HG03442 (cell line): ENCODE measurements around the gene DCC.
"Not testable (repeated sequence)": the region's sequence is repeated elsewhere in the genome, so short reads cannot be mapped to it uniquely, and the experiment has no call there.

Experiments used
- ATAC-seq: cut with Tn5 transposase; IDR thresholded peaks from one replicate; pipeline ENCODE4 v1.9.1; 2021; ENCODE audit warnings: mild to moderate bottlenecking, moderate library complexity; ENCODE audit not compliant: unreplicated experiment

DCC gene

DNA sequence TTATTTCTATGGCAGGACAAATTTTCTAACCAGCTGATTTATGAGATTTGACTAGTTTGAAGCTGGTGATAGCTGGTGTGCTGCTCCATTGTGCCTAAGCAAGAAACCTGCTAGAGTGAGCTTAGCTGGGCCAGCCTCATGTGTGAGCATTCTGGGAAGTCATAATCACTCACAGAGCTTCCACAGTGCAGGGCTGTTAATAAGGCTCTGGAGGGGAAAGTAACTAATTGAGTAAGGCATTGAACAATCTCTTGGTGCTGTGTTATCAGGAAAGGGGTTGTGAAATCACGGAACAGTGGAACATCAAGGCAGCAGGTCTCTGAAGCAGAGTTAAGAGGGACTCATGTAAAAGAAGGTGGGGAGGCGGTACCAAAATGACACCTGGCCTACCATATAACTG is 1111.9 kb downstream of the DCC start:
- no peak for ATAC-seq

DNA sequence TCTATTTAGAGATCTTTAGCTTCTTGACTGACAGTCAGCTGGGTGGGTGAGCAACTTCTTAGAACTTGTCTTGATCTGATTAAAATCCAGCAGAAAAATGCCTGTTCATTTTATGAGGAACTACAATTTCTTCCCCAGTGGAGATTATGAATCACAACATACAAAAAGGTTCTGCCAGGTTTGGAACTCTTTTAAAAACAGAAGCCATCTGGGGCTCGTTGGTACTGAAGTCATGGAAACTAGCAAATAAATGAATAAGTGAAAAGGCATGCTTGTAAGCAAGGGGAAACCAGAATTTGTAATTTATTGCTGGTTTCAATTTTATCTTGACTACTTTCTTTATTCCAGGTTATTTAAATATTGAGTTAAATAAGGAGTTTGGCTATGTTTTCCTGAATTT is 1117.1 kb downstream of the DCC start:
- no peak for ATAC-seq

DNA sequence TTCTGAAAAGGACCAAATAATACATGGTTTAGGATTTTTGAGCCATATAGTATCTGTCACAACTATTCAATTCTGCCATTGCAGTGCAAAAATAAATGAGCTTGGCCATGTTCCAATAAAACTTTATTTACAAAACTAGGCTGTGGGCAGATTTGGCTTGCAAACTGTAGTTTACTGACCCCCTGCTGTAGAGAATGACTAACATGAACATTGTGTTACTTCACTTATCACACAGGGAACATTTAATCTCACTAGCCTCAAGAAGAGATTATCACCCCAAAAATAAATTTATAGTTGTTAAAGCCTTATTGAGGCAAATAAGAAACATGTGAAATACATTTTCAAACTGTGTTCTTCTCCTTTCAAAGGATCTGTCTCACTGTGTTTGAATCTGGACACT is 1118.3 kb downstream of the DCC start:
- ATAC-seq, result no peak

DNA sequence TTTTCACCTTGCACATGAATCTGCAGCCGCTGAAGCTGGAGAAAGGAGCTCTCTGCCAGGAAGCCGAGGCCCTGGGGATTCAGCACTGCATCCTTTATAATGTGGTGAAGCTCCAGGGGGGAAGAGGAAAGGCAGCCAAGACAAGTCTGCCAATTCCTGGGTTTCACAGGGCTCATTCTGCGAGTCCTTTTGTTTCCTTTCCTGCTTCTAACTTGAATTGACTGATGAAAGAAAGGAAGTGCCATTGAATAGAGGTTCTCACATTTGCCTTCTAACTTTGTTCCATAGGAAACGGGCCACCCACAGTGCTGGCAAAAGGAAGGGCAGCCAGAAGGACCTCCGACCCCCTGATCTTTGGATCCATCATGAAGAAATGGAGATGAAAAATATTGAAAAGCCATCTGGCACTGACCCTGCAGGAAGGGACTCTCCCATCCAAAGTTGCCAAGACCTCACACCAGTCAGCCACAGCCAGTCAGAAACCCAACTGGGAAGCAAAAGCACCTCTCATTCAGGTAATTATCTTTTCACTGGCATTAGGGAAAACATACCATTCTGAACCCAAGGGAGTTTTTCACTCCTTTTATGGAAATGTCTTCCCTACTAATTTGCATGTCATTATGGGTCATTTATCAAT is 1119.1 kb downstream of the DCC start:
- ATAC-seq, result no peak

DNA sequence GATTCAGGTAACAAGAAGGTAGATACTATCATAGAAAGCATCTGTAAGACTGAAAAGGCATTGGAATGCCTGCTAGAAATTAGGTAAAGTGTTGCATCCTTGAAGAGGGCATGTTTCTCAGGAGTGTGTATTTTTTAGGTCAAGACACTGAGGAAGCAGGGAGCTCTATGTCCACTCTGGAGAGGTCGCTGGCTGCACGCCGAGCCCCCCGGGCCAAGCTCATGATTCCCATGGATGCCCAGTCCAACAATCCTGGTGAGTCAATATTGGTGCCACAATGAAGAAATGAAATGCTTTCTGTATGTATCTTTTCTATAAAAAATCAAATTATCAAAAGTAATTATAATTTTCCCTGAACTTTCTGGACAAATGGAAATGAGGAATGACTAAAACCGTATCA is 1127.8 kb downstream of the DCC start:
- ATAC-seq, result no peak

DNA sequence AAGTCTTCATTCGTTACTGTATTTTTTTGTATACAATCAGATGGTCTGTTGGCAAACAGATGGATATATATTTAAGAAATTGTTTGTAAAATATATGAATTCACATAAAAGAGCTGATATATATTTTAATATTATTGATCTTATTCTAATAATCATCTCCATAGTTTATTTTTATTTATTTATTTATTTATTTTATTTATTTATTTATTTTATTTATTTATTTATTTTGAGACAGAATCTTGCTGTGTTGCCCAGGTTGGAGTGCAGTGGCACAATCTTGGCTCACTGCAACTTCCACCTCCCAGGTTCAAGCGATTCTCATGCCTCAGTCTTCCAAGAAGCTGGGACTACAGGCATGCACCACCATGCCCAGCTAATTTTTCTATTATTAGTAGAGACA is 1128.2 kb downstream of the DCC start:
- not testable (repeated sequence) for ATAC-seq

DNA sequence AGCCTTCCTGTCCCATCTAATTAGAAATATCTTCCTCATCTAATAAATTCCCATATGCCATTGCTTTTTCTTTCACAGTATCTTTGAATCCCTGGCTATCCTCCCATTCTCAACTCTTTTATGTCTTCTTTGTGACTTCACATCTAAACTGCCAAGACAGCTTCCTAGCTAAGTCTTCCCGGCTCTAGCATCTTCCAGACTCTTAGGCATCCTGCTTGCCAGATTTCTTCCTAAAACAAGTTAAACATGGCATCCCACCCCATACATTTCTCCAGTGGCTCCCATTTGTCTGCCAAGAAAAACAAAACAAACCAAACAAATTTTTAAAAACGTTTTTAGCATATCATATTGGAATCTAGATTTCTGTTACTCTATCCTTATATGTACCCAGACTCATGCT is 1132.5 kb downstream of the DCC start:
- ATAC-seq, result no peak

DNA sequence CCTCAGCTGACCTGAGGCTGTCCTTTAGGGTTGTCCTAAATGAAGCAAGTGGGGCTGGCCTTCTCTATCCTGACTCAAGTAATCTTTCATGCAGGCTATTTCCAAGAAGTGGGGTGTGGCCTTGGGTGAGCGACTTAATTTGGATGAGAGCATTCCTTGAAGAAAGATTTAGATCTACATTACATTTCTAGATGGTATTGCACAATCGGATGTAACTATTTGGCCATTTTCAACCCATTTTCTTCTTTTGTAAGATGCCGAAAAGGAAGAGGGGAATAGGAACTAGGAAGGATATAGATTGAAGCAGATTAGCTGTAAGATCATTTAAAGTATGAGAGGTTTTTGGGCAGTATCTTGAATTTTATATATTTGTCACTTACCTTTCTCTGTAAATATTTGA is 1138.2 kb downstream of the DCC start:
- no peak for ATAC-seq

DNA sequence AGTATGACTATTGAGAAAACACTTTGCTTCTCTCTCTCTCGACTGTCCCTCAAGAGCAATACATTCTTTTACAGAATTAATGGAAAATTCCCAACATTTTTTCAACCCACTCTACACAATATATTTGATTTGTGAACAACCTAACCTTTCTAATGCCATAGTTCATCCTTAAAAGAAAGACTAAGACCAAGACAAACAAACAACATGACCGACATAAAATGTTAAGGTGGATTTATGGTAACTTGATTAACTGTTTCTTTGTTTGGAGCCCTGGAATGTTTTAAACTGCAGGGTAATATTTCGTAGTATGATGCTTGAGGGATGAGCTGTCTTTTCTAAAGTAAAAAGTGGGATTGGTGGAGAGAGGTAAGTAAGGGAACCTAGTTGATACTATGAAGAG is 1146.3 kb downstream of the DCC start:
- ATAC-seq, result no peak

DNA sequence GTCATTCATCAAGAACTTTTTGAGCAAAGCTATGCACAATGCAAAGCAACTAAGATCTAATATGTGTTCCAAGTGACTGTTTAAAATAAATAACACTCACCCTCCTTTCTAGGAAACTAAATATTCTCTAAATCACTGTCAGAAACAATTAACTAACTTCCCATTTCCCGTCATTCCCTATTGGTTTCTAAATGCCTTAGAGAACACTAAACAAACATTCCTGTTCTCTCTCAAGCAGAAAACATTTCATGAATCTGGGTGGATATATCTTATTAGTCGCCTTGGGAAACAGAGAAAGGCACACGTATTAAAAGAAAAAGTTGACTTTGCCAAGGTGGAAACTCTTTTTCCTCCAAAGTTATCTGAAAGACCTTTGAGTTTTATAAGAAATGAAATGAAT is 1149.3 kb downstream of the DCC start:
- no peak for ATAC-seq

DNA sequence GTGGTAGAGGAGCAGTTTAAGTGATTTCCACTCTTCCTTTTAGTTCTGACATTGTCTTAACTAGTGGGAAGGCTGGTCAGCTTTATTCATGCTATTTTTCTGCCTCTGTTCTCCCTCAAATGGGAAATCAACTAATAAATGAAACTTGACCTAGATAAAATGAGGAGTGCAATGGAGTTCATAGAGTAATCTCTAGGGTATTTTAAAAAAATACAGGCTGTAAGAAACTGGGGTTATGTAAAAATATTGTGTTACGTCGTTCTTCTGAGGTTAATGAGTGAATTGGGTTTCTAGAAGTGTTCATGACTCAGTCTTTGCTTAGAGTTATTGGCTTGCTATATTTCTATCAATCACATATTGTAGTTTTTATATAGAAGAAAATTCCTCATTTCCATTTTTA is 1150.0 kb downstream of the DCC start:
- ATAC-seq, result no peak

DNA sequence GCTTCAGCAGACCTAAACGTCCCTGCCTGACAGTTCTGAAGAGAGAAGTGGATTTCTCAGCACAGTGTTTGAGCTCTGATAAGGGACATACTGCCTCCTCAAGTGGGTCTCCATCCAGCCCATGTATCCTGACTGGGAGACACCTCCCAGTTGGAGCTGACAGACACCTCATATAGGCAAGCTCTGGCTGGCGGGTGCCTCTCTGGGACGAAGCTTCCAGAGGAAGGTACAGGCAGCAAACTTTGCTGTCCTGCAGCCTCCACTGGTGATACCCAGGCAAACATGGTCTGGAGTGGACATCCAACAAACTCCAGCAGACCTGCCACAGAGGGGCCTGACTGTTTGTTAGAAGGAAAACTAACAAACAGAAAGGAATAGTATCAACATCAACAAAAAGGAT is 1156.0 kb downstream of the DCC start:
- ATAC-seq, result no peak

DNA sequence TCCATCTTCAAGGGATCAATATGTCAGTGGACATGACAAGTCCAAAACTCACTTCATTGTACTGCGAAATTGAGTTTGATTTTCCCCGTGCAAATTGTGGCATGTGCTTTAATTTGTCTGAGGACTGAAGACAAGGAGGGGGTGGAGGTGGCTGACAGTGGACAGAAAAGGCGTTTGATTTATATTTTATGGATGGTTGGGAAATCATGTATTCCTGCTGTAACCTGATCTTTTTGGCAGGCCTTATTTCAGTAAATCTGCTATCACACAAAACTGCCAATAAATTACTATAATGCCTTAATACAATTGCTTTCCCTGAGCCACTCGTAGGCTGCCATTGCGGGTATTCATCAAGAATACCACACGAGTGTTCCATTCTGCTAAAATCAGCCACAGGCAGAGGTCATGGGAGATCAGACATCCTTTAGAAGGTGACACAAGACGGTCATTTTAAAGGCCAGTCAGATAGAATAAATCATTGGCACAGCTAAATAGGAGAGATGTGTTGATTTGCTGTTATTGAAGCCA is 1164.0 kb downstream of the DCC start:
- ATAC-seq, result no peak

DNA sequence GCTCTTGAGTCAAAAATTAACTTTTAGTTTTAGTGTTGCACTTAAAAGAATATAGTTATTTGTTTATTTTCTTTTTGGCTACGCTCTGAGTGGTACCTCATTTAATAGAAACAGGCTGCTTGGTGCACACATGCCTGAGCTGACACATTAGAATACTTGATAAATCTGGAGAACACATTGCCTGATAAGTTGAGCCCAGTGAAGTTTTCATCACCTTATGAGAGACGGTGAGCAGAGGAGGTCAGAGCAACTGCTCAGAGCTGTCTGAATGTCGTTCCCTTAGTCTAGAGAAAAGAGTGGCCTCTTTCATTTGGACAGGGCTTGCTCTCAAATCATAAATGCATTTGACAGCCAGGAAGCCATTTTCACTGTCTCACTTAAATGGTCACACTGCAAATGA is 1168.5 kb downstream of the DCC start:
- ATAC-seq, result no peak

DNA sequence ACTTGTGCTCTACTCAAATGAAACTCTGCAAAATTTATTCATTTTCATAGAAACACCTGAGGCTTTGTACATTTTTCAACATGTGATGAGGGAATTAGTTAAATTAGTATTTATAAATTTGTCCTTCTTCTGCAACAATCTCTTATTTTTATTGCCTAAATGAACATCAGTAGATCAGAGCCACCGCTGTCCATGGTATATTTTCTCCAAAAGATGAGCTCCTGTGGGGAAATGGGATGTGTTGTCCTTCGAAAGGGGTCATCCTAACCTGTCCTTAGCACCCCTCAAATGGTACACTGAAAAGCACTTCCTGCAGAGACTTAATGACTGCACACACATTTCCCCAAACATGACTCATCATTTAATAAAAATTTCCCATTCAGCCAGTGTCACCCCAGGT is 1169.9 kb downstream of the DCC start:
- ATAC-seq, result no peak

DNA sequence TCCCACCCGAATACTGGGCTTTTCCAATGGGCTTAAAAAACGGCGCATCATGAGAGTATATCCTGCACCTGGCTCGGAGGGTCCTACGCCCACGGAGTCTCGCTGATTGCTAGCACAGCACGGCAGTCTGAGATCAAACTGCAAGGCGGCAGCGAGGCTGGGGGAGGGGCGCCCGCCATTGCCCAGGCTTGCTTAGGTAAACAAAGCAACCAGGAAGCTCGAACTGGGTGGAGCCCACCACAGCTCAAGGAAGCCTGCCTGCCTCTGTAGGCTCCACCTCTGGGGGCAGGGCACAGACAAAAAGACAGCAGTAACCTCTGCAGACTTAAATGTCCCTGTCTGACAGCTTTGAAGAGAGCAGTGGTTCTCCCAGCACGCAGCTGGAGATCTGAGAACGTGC is 1171.7 kb downstream of the DCC start:
- ATAC-seq, result not testable (repeated sequence)

DNA sequence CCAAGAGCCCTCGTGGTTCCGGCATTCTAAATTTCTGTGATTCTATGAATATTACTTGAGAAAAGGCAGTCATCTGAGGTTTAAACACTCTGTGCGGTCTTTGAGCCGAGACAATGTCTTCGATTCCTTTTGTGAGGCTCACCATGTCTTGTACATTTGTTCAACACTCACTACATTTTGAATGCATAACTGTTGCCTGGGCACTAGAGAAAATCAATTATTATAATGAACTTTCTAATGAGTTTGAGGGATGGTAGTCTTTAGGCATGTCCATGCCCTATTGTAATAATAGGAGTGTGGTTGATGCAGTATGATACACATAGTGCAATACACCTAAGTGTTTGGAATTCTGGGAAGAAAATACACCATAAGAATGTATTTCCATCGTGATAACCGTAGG is 1181.1 kb downstream of the DCC start:
- no peak for ATAC-seq

DNA sequence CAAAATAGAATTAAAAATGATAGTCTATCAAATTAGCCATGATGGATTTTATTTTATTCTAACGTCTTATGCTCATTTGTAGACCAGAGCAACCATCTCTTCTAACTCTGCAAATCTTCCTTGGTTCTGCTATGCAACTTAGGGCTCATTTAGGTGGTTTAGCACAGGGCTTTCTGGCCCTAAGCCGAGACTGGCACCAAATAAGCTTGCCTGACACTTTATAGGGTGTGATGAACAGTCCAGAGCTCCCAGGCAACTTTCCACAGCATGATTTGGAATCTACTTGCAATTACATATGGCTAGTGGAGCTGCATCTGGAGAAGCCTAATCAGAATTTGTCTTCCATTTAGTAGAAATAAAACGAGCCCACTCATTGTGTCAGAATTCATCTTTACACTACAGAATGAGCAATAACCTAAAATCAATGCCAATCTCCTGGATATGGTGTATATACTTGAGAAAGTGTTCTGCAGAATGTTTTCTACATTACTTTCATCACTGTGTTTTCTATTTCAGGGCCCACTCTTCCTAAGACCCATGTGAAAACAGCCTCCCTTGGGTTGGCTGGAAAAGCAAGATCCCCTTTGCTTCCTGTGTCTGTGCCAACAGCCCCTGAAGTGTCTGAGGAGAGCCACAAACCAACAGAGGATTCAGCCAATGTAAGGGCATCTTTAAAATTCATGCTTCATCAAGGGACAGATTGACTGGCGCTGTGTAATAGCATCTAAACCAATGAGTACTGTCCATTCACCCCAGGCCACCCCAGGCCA is 1186.3 kb downstream of the DCC start:
- ATAC-seq, result no peak

DNA sequence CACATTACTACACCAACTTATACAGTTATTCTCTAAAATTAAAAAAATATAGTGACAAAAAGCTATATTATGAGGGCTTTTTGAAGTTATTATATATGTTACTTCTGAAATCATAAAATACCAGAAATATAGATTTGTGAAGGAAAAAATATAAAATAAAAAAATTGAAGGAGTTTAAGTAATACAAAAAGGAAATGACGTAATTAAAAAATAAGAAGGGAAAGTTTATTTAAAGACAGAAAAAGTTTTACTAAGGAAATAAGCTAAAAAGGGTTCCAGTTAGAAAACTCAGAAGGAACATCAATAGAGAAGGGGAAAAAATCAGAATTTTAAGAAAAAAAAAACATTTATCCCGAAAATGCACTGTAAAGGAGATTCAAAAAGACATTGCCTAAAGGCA is 1187.4 kb downstream of the DCC start:
- no peak for ATAC-seq

DNA sequence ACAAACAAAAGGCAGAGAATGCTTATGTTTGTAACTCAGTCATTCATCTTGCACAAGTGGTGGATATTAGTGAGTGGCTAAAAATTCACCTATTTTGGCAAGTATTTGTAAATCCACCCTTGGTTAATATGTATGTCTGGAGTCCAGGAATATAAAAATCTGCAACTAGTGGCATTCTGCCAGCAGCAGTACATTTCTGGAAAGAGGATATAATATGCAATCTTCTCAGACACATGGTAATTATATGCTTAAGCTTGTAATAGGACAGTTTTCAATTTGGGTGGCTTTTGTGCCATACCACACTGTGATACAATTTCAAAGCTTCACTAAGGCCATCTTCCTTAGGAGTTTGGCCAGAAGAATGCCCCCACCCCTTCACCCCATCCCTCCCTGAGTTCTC is 1191.2 kb downstream of the DCC start:
- no peak for ATAC-seq

DNA sequence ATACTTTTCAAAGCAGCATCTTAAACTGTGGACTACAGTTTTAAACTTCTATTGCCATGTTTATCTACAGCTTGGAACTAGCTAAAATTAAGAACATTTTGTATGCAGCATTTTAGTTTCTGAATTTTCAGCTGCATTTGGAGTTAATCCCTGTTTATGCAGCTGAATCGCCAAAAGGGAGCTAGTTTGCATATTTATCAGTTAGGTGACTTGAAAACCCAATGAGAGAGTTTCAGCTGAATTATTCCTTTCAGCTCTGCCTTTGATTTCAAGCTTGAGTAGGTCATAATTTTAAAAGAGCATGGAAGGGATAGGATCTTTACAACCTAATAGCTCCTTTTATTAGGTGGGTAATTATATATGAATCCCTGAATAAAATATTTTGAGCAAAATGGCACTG is 1191.9 kb downstream of the DCC start:
- ATAC-seq, result no peak

DNA sequence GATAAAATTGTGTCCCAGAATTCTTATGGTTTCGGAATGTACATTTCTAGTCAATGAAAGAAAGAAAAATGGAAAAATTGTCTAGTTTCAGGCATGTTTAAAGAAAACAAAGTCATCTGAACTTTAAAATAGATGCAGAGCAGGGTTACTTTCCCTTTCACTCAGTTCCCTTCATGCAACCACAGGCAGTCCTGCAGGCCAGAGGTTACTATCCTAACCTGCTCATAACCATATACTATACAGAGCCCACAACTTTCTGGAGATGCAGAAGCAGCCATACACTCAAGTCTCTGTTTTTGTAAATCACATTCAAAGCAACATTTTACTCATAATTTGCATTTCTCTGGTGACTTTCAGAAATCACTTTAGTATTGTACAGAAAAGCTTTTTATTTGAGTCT is 1194.2 kb downstream of the DCC start:
- ATAC-seq, result no peak

DNA sequence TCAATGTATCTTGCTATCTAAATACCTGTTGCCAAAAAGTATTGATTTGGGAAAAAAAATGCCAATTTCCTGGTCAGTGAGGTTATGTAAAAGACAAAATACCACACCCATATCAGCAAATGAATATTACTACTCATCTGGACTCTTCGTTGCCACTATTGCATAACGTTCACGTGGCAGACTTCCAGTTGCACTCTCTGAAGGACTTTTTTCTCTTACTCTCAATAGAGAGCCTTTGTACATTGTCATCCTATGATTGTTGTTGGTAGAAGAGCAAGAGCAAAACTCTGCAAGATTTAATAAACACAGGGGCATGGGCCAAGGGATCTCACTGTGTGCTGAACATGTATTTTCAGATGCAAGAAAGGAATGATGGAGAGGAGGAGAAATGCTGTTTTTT is 1194.7 kb downstream of the DCC start:
- no peak for ATAC-seq
